HEK293 (cell line): ENCODE data around the gene TBC1D4.

Experiments
- AEBP2 ChIP-seq: fragments of 450-650 bp; formaldehyde crosslinking; IDR thresholded peaks from 2 replicates; pipeline ENCODE4 v1.5.1; 2016; ENCODE audit warnings: missing biosample characterization, missing genetic modification characterization, borderline replicate concordance
- ELK4 ChIP-seq: IDR thresholded peaks from 2 replicates; pipeline ENCODE4 v1.6.1; 2011; ENCODE audit warnings: mild to moderate bottlenecking, low read depth, low read length, borderline replicate concordance
- GLI2 ChIP-seq: fragments of 450-650 bp; formaldehyde crosslinking; IDR thresholded peaks from 2 replicates; pipeline ENCODE4; 2017; ENCODE audit warnings: missing biosample characterization, missing genetic modification characterization, low read depth, borderline replicate concordance
- KLF1 ChIP-seq: fragments of 450-650 bp; formaldehyde crosslinking; IDR thresholded peaks from 2 replicates; pipeline ENCODE4 v1.5.1; 2016; ENCODE audit warnings: missing biosample characterization, missing genetic modification characterization
- KLF8 ChIP-seq: fragments of 450-650 bp; formaldehyde crosslinking; IDR thresholded peaks from 2 replicates; pipeline ENCODE4 v1.5.1; 2016; ENCODE audit warnings: missing biosample characterization, missing genetic modification characterization
- KLF9 ChIP-seq: fragments of 450-650 bp; formaldehyde crosslinking; IDR thresholded peaks from 2 replicates; pipeline ENCODE4 v1.5.1; 2016; ENCODE audit warnings: missing biosample characterization, missing genetic modification characterization, low read depth
- MEIS1 ChIP-seq: sonication (generic); formaldehyde crosslinking; IDR thresholded peaks from 2 replicates; pipeline ENCODE4 v1.8.1; 2022; ENCODE audit warnings: missing genetic modification reagents, mild to moderate bottlenecking, borderline replicate concordance
- PRDM6 ChIP-seq: fragments of 450-650 bp; formaldehyde crosslinking; IDR thresholded peaks from 2 replicates; pipeline ENCODE4 v1.5.1; 2017; ENCODE audit warnings: missing biosample characterization, missing genetic modification characterization
- REPIN1 ChIP-seq: fragments of 450-650 bp; formaldehyde crosslinking; IDR thresholded peaks from 2 replicates; pipeline ENCODE4 v1.5.1; 2017; ENCODE audit warnings: missing biosample characterization, missing genetic modification characterization, low read depth
- REST ChIP-seq: fragments of 450-650 bp; formaldehyde crosslinking; IDR thresholded peaks from 2 replicates; pipeline ENCODE4 v1.5.1; 2016; ENCODE audit warnings: missing biosample characterization, missing genetic modification characterization
- ZBTB17 ChIP-seq: fragments of 450-650 bp; formaldehyde crosslinking; IDR thresholded peaks from 2 replicates; pipeline ENCODE4 v1.5.1; 2016; ENCODE audit warnings: missing biosample characterization, missing genetic modification characterization
- ZBTB44 ChIP-seq: fragments of 450-650 bp; IDR thresholded peaks from 2 replicates; pipeline ENCODE4 v1.5.1; 2018; ENCODE audit warnings: missing biosample characterization, mild to moderate bottlenecking, missing genetic modification characterization
- ZFP69B ChIP-seq: fragments of 450-650 bp; formaldehyde crosslinking; IDR thresholded peaks from 2 replicates; pipeline ENCODE4 v1.5.1; 2016; ENCODE audit warnings: missing biosample characterization, missing genetic modification characterization
- ZNF138 ChIP-seq: fragments of 450-650 bp; formaldehyde crosslinking; IDR thresholded peaks from 2 replicates; pipeline ENCODE4 v1.5.1; 2016; ENCODE audit warnings: missing biosample characterization, missing genetic modification characterization, borderline replicate concordance
- ZNF155 ChIP-seq: fragments of 450-650 bp; formaldehyde crosslinking; IDR thresholded peaks from 2 replicates; pipeline ENCODE4 v1.5.1; 2016; ENCODE audit warnings: missing biosample characterization, missing genetic modification characterization
- ZNF174 ChIP-seq: fragments of 450-650 bp; formaldehyde crosslinking; IDR thresholded peaks from 2 replicates; pipeline ENCODE4 v1.5.0; 2017; ENCODE audit warnings: missing biosample characterization, mild to moderate bottlenecking, missing genetic modification characterization
- ZNF184 ChIP-seq: fragments of 450-650 bp; IDR thresholded peaks from 2 replicates; pipeline ENCODE4 v1.5.1; 2018; ENCODE audit warnings: missing biosample characterization, mild to moderate bottlenecking, missing genetic modification characterization
- ZNF214 ChIP-seq: fragments of 450-650 bp; formaldehyde crosslinking; IDR thresholded peaks from 2 replicates; pipeline ENCODE4 v1.5.1; 2017; ENCODE audit warnings: missing biosample characterization, mild to moderate bottlenecking, missing genetic modification characterization, borderline replicate concordance
- ZNF335 ChIP-seq: fragments of 450-650 bp; formaldehyde crosslinking; conservative IDR thresholded peaks from 2 replicates; pipeline ENCODE4 v1.5.1; 2016; ENCODE audit warnings: missing biosample characterization, missing genetic modification characterization
- ZNF354C ChIP-seq: fragments of 450-650 bp; formaldehyde crosslinking; IDR thresholded peaks from 2 replicates; pipeline ENCODE4 v1.5.1; 2016; ENCODE audit warnings: missing biosample characterization, missing genetic modification characterization, low read depth, borderline replicate concordance
- ZNF48 ChIP-seq: fragments of 450-650 bp; formaldehyde crosslinking; IDR thresholded peaks from 2 replicates; pipeline ENCODE4 v1.5.1; 2016; ENCODE audit warnings: missing biosample characterization, missing genetic modification characterization
- ZNF510 ChIP-seq: fragments of 450-650 bp; formaldehyde crosslinking; IDR thresholded peaks from 2 replicates; pipeline ENCODE4 v1.5.1; 2018; ENCODE audit warnings: mild to moderate bottlenecking, missing genetic modification characterization, missing biosample characterization; ENCODE audit not compliant: insufficient replicate concordance
- ZNF560 ChIP-seq: fragments of 450-650 bp; formaldehyde crosslinking; IDR thresholded peaks from 2 replicates; pipeline ENCODE4 v1.5.1; 2017; ENCODE audit warnings: missing biosample characterization, missing genetic modification characterization, borderline replicate concordance
- ZNF600 ChIP-seq: fragments of 450-650 bp; formaldehyde crosslinking; IDR thresholded peaks from 2 replicates; pipeline ENCODE4 v1.5.1; 2016; ENCODE audit warnings: missing biosample characterization, missing genetic modification characterization
- ZNF623 ChIP-seq: fragments of 450-650 bp; formaldehyde crosslinking; IDR thresholded peaks from 2 replicates; pipeline ENCODE4 v1.5.1; 2016; ENCODE audit warnings: missing biosample characterization, missing genetic modification characterization
- ZNF664 ChIP-seq: fragments of 450-650 bp; formaldehyde crosslinking; IDR thresholded peaks from 2 replicates; pipeline ENCODE4 v1.5.1; 2016; ENCODE audit warnings: missing biosample characterization, missing genetic modification characterization
- ZNF670 ChIP-seq: fragments of 450-650 bp; formaldehyde crosslinking; IDR thresholded peaks from 2 replicates; pipeline ENCODE4 v1.5.1; 2016; ENCODE audit warnings: missing biosample characterization, missing genetic modification characterization, low read depth
- ZNF747 ChIP-seq: fragments of 450-650 bp; formaldehyde crosslinking; IDR thresholded peaks from 2 replicates; pipeline ENCODE4 v1.5.1; 2016; ENCODE audit warnings: missing biosample characterization, missing genetic modification characterization
- ZNF777 ChIP-seq: fragments of 450-650 bp; formaldehyde crosslinking; IDR thresholded peaks from 2 replicates; pipeline ENCODE4 v1.5.1; 2017; ENCODE audit warnings: missing biosample characterization, missing genetic modification characterization, borderline replicate concordance
- ZSCAN5A ChIP-seq: fragments of 450-650 bp; formaldehyde crosslinking; IDR thresholded peaks from 2 replicates; pipeline ENCODE4 v1.5.1; 2016; ENCODE audit warnings: missing biosample characterization, missing genetic modification characterization

TBC1D4 gene

GRCh38 chr13:75480671-75481175 is 1.2 kb downstream of the TBC1D4 start (continued):
- TF ChIP-seq ZNF623 (tag by site-specific recombination) (no peak), ZNF560 (tag by site-specific recombination) (no peak), ZNF138 (tag by site-specific recombination) (no peak), ZNF214 (tag by site-specific recombination) (no peak), ELK4 (no peak), ZNF184 (tag by site-specific recombination) (no peak), PRDM6 (tag by site-specific recombination) (no peak), AEBP2 (tag by site-specific recombination) (no peak), ZNF510 (no peak), ZNF664 (tag by site-specific recombination) (no peak), ZNF174 (tag by site-specific recombination) (no peak), ZNF155 (tag by site-specific recombination) (no peak), ZNF747 (no peak), ZNF354C (no peak), ZNF670 (no peak), KLF8 (peak; percentile 81; the same call in 1 of the 2 replicates), ZNF48 (tag by site-specific recombination) (no peak), KLF1 (no peak), ZSCAN5A (peak; percentile 77; the same call in 1 of the 2 replicates), REST (tag by site-specific recombination) (peak; percentile 18; the same call in 1 of the 2 replicates), GLI2 (tag by site-specific recombination) (no peak), ZBTB44 (tag by site-specific recombination) (no peak), ZNF777 (tag by site-specific recombination) (no peak), ZBTB17 (peak; percentile 83), ZNF335 (tag by site-specific recombination) (peak; percentile 84), REPIN1 (tag by site-specific recombination) (no peak), ZFP69B (tag by site-specific recombination) (peak; percentile 59; the same call in 1 of the 2 replicates), MEIS1 (no peak), KLF9 (tag by site-specific recombination) (peak; percentile 88), ZNF600 (tag by site-specific recombination) (peak; percentile 97)
